NT2/D1 (cell line): ENCODE measurements around the gene HERC6.

Source experiments
- DNase-seq: peaks from one replicate; pipeline ENCODE4 v3.0.0-alpha.2; 2011; ENCODE audit warnings: low read depth, low spot score
- H3K27me3 ChIP-seq: 2 replicates; pipeline ENCODE4 v1.6.0; 2011; ENCODE audit warnings: mild to moderate bottlenecking; ENCODE audit not compliant: insufficient read length, insufficient read depth
- H3K36me3 ChIP-seq: 2 replicates; pipeline ENCODE4 v1.6.1; 2011; ENCODE audit warnings: mild to moderate bottlenecking, low read length, mixed read lengths; ENCODE audit not compliant: insufficient read depth, insufficient read length
- H3K4me1 ChIP-seq: 2 replicates; pipeline ENCODE4 v1.5.1; 2011; ENCODE audit not compliant: insufficient read depth, insufficient read length
- H3K4me3 ChIP-seq: 2 replicates; pipeline ENCODE4 v1.5.1; 2011; ENCODE audit warnings: low read depth; ENCODE audit not compliant: insufficient read length
- H3K9ac ChIP-seq: 2 replicates; pipeline ENCODE4 v1.6.0; 2011; ENCODE audit warnings: low read depth; ENCODE audit not compliant: insufficient read length
- H3K9me3 ChIP-seq: 2 replicates; pipeline ENCODE4 v1.5.1; 2011; ENCODE audit warnings: mild to moderate bottlenecking, low read length; ENCODE audit not compliant: insufficient read depth
- SUZ12 ChIP-seq: IDR thresholded peaks from 2 replicates; pipeline ENCODE4 v1.6.1; 2011; ENCODE audit not compliant: insufficient read length, insufficient read depth; ENCODE audit errors: extremely low read depth
- YY1 ChIP-seq: IDR thresholded peaks from 2 replicates; pipeline ENCODE4 v1.6.1; 2011; ENCODE audit not compliant: insufficient read length, insufficient read depth
- ZNF274 ChIP-seq: IDR thresholded peaks from 2 replicates; pipeline ENCODE4 v1.6.1; 2011; ENCODE audit warnings: mild to moderate bottlenecking, low read depth, low read length

Gene HERC6

GRCh38 chr4:88448889-88449288, 70.2 kb downstream of the HERC6 start:
- no peak overlapping the region for H3K4me3 ChIP-seq
- no peaks in the 10 kb centered on the region for H3K27me3 ChIP-seq
- no peak for DNase-seq
- H3K9me3 ChIP-seq, result peaks cover 12% of the 10 kb centered on the region; the same call in 1 of the 2 replicates
- H3K36me3 ChIP-seq, result no peaks in the 10 kb centered on the region
- no peaks in the 10 kb centered on the region for H3K4me1 ChIP-seq
- TF ChIP-seq SUZ12, result no peak
- no peak for TF ChIP-seq ZNF274
- no peak for TF ChIP-seq YY1
- H3K9ac ChIP-seq, result no peak overlapping the region

- no peak for DNase-seq
- no peaks in the 10 kb centered on the region for H3K27me3 ChIP-seq
- H3K9ac ChIP-seq, result no peak overlapping the region
- no peaks in the 10 kb centered on the region for H3K36me3 ChIP-seq
- H3K4me1 ChIP-seq, result no peaks in the 10 kb centered on the region
- TF ChIP-seq SUZ12 (no peak), ZNF274 (no peak), YY1 (no peak)
- peaks cover 8% of the 10 kb centered on the region; the same call in 1 of the 2 replicates for H3K9me3 ChIP-seq
- no peak overlapping the region for H3K4me3 ChIP-seq
Measured at GRCh38 chr4:88449290-88449689, 70.6 kb downstream of the HERC6 start.

- DNase-seq, result no peak
- no peaks in the 10 kb centered on the region for H3K27me3 ChIP-seq
- H3K36me3 ChIP-seq, result no peaks in the 10 kb centered on the region
- peaks cover 8% of the 10 kb centered on the region; the same call in 1 of the 2 replicates for H3K9me3 ChIP-seq
- H3K9ac ChIP-seq, result no peak overlapping the region
- no peak for TF ChIP-seq YY1
- H3K4me3 ChIP-seq, result no peak overlapping the region
- H3K4me1 ChIP-seq, result no peaks in the 10 kb centered on the region
Measured at GRCh38 chr4:88451205-88451604, 72.6 kb downstream of the HERC6 start.

DNA sequence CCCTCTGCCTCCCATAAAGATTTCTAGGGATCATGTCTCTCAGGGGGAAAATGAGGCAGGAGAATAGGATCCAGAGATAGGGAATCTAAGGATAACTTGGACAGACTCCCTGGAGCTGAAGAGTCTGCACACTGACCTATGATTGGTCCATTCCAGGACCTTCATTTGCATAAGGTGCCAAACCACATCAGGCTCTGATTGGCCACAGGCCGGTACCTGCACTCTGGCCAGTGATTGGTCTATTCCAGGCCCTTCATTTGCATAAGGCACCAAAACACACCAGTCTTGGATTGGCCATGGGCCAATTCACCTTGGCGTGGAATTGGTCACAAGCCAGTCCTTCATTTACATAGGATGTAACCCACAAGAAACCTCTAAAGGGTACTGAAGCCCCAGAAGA, 74.3 kb downstream of the HERC6 start:
- Histone ChIP-seq H3K4me1 (no peaks in the 10 kb centered on the region), H3K27me3 (peaks cover 5% of the 10 kb centered on the region), H3K9me3 (peaks cover 8% of the 10 kb centered on the region; the same call in 1 of the 2 replicates), H3K4me3 (no peak overlapping the region), H3K9ac (no peak overlapping the region), H3K36me3 (no peaks in the 10 kb centered on the region)
- DNase-seq, result no peak
- TF ChIP-seq YY1, result no peak
- no peak for TF ChIP-seq SUZ12

DNA sequence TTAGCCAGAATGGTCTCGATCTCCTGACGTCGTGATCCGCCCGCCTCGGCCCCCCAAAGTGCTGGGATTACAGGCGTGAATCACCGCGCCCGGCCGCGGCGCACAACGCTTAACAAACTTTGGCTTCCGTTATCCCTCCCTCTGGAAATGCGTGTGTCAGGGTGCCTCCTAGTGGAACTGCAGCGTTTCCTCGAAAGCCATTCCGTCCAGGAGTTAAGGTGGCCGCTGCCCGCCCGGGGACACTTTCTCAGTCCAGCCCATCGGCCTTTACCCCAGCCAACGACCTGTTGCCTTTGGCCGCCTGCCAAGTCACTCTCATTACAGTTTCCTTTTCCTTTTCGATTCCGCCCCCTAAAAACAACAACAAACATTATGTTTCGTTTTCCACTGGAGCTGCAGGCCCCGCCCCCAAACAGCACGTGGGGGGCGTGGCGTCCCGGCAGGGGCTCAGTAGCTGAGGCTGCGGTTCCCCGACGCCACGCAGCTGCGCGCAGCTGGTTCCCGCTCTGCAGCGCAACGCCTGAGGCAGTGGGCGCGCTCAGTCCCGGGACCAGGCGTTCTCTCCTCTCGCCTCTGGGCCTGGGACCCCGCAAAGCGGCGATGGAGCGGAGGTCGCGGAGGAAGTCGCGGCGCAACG, 78.1 kb downstream of the HERC6 start, which contains the start of gene HERC5:
TSS of gene HERC5 (plus strand) at position 450 of the 637 bp plus-strand sequence. CDS start at position 601, 151 bp downstream.
- peaks cover under 1% of the 10 kb centered on the region for H3K36me3 ChIP-seq
- H3K4me1 ChIP-seq, result no peaks in the 10 kb centered on the region
- peaks cover 8% of the 10 kb centered on the region; the same call in 1 of the 2 replicates for H3K9me3 ChIP-seq
- H3K4me3 ChIP-seq, result peak within 1 kb of the TSS; percentile 61
- DNase-seq, result peak; percentile 74
- peaks cover 21% of the 10 kb centered on the region for H3K27me3 ChIP-seq
- no peak for TF ChIP-seq SUZ12
- TF ChIP-seq YY1, result peak; percentile 38
- H3K9ac ChIP-seq, result peak within 1 kb of the TSS; percentile 72

- TF ChIP-seq ZNF274, result no peak
- no peak for TF ChIP-seq YY1
- TF ChIP-seq SUZ12, result no peak
- no peak for DNase-seq
- H3K9ac ChIP-seq, result peak overlapping the region; percentile 72
- H3K4me3 ChIP-seq, result peak overlapping the region; percentile 61
- H3K4me1 ChIP-seq, result no peaks in the 10 kb centered on the region
- peaks cover 8% of the 10 kb centered on the region for H3K36me3 ChIP-seq
- peaks cover 7% of the 10 kb centered on the region; the same call in 1 of the 2 replicates for H3K9me3 ChIP-seq
- H3K27me3 ChIP-seq, result peaks cover 21% of the 10 kb centered on the region
Measured at GRCh38 chr4:88457307-88458103, 78.9 kb downstream of the HERC6 start.

DNA sequence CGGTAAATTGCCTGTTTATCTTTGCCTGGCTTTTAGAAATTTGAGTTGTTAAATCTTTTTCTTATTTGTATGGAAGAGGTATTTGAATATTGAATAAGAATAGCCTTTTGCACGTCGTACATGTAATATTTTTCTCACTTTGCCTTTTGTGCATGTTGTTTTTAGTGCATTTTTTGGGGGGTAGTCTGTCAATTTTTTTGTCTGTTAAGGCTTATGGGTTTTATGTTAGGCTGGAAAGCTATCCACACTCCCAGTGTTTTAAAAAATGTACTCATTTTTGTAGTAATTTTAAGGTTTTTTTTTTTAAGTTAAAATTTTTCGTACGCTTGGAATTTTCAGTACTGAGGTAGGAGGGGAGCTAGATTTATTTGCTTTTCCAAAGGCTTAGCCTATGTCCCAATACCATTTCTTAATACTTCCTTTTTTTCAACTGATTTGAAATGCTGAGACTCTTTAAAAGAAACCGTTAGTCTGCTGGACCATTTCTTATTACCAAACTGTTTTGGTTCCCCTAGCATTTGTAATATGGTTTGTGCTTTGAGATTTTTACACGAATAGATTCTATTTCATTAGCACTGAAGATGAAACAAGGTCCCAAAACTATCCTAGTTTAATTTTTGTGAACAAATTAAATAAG, 79.6 kb downstream of the HERC6 start:
- Histone ChIP-seq H3K27me3 (peaks cover 21% of the 10 kb centered on the region), H3K4me3 (peak overlapping the region; percentile 61), H3K9ac (peak overlapping the region; percentile 17), H3K9me3 (peaks cover under 1% of the 10 kb centered on the region; the same call in 1 of the 2 replicates), H3K36me3 (peaks cover 10% of the 10 kb centered on the region), H3K4me1 (no peaks in the 10 kb centered on the region)
- no peak for DNase-seq
- TF ChIP-seq ZNF274, result no peak
- no peak for TF ChIP-seq YY1
- TF ChIP-seq SUZ12, result no peak
